Epidermal melanocyte (primary cell): ENCODE data around the gene RNGTT.
"Not testable (repeated sequence)": the region's sequence is repeated elsewhere in the genome, so short reads cannot be mapped to it uniquely, and the experiment has no call there.

Experiments used
- DNase-seq: peaks from one replicate; pipeline ENCODE4 v3.0.0; 2011; ENCODE audit warnings: low spot score; ENCODE audit not compliant: insufficient read length

RNGTT gene

DNA sequence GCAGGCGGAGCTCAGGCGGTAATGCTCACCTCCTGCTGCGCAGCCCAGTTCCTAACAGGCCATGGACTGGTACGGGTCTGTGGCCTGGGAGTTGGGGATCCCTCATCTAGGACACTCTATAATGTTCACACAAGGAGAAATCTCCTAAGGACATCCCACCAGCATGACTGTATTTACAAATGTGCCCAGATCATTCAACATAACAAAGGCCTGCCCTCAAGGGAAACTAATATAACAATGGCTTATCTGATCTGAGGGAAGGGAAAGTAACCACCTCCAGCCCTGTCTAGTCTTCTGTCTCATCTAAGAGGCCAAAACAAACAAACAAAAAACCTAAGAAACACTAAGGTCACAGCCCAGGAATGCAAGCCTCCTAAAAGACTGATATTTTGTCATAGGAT, 232.8 kb downstream of the RNGTT start:
- DNase-seq, result no peak

GRCh38 chr6:88728756-88729155, 234.7 kb downstream of the RNGTT start:
- no peak for DNase-seq

- DNase-seq, result not testable (repeated sequence)
Measured at GRCh38 chr6:88726409-88726808, 237.0 kb downstream of the RNGTT start.

GRCh38 chr6:88725111-88725975, 238.1 kb downstream of the RNGTT start:
- no peak for DNase-seq

DNA sequence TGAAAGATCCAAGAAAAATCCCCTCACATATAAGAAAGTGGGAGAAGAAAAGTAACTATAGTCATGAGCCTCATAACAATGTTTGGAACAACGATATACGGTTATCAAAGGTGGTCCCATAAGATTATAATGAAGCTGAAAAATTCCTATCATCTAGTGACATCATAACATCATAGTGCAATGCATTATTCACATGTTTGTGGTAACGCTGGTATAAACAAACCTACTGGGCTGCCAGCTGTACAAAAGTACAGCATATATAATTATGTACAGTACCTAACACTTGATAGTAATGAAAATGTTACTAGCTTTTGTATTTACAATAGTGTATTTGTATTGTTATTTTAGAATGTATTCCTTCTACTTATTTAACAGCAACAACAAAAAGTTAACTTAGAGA, 240.7 kb downstream of the RNGTT start:
- no peak for DNase-seq

GRCh38 chr6:88716399-88716798, 247.0 kb downstream of the RNGTT start:
- DNase-seq, result not testable (repeated sequence)

DNA sequence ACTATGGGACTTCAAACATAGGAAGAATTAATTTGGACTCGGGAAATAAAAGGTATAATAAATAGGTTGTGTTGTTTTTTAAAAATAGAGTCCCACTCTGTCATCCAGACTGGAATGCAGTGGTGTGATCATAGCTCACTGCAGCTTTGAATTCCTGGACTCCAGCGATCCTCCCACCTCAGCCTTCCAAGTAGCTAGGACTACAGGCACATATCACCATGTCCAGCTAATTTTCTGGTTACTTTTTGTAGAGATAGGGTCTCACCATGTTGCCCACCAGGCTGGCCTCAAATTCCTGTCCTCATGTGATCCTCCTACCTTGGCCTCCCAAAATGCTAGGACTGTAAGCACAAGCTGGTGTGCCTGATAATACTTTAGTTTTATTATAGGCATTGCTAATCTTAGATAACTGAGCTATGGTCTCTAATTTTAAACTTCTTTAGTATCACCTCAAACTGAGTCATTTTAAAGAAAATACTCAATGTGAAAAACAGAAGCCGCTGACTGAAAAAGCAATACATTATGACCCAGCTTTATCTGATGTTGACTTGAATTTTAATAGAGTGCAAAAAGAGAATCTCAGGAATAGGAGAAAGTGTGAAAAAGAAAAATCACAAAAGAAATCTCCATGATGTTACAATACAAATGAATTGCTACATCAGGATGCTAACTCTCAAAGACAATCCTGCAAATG, 251.0 kb downstream of the RNGTT start:
- no peak for DNase-seq

DNA sequence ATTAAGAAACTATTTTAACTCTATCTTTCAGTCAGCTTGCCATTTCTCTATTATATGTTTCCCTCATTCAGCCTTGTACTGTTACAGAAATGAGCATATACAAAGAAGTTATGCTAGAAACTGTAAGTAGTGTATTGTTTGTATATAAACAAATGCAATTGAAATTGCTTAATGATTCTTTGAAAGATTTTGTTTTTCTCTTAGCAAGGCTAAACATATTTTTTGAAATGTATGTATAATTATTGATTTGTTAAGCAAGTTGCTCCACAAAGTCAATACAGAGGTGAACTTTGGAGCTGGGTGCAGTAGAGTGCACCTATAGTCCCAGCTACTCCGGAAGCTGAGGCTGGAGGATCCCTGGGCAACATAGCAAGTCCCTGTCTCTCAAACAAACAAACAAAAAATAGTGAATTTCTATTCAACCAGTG, 253.6 kb downstream of the RNGTT start:
- DNase-seq, result no peak

GRCh38 chr6:88708197-88708744, 255.1 kb downstream of the RNGTT start:
- DNase-seq, result no peak

- no peak for DNase-seq
Measured at GRCh38 chr6:88705601-88706000, 257.8 kb downstream of the RNGTT start.

DNA sequence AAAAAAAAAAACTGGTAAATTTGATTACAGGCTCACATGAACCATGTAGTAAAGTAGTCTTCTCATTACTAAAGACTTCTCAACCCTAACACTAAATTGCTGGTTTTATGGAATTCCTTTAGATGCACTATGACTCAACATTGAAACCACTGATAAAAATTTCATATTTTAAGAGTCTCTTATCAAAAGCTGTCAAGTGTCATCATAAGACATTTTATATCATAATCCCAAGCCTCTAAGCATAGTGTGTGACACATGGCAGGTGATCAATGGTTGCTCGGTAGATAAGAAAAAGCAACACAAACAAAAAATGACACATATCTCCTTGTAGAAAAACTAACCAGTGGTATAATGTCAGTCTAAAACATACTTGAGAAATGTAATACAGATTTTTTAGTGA, 258.4 kb downstream of the RNGTT start:
- no peak for DNase-seq

DNA sequence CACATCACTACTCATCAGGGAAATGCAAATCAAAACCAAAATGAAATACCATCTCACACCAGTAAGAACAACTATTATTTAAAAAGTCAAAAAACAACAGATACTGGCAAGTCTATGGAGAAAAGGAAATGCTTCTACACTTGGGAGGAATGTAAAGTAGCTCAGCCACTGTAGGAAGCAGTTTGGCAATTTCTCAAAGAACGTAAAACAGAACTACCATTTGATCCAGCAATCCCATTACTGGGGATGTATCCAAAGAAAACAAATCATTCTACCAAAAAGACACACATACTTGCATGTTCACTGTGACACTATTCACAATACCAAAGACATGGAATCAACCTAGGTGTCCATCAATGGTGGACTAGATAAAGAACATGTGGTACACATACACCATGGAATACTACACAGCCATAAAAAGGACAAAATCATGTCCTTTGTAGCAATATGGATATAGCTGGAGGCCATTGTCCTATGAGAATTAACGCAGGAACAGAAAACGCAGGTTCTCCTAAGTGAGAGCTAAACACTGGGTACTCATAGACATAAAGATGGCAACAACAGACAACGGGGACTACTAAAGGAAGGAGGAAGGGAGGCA, 260.4 kb downstream of the RNGTT start:
- no peak for DNase-seq

DNA sequence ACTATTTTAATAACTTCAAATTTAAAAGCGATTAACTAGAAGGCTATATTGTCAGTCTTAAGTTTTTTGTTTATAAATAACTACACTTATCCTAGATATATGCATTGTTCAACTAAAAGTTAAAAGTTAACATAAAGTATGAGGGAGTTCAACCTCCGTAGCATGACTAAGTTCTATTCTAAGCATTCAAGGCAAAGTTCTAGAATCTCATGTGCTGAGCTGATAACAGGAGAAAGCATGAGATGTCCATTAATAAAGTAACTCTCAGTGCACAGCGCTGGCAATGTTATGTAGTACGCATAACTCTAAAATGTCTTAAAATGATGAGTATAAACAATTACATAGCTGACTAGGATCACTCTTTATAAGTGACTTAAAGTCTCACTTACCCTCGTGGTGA, 264.8 kb downstream of the RNGTT start:
- DNase-seq, result no peak

GRCh38 chr6:88695937-88696336, 267.5 kb downstream of the RNGTT start:
- no peak for DNase-seq

- no peak for DNase-seq
Measured at GRCh38 chr6:88683734-88684133, 279.7 kb downstream of the RNGTT start.

DNA sequence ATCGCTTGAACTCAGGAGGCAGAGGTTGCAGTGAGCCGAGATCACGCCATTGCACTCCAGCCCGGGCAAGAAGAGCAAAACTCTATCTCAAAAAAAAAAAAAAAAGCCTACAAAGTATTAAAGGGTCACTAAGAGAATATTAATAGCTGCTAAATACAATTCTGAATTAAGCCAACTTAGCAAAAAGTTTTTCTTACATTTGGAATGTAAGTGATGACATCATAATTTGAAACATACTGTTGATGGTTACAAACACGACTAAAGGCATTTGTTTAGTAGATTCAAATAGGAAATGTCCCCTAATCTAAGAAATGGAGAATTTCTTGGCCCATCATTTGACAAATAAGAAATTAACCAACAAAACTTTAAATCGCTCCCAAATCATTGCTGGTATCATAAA, 282.8 kb downstream of the RNGTT start:
- DNase-seq, result no peak

GRCh38 chr6:88679841-88680240, 283.6 kb downstream of the RNGTT start:
- no peak for DNase-seq

- DNase-seq, result no peak
Measured at GRCh38 chr6:88677356-88677755, 286.1 kb downstream of the RNGTT start.

DNA sequence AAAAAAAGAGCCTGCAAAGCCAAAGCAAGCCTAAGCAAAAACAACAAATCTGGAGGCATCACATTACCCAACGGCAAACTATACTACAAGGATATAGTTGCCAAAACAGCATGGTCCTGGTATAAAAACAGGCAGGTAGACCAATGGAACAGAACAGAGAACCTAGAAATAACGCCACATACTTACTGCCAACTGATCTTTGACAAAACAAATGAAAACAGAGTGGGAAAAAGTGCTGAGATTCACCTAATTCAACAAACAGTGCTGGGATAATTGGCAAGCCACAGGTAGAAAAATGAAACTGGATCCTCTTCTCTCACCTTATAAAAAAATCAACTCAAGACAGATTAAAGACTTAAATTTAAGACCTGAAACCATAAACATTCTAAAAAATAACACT, 291.8 kb downstream of the RNGTT start:
- no peak for DNase-seq

GRCh38 chr6:88670369-88670768, 293.0 kb downstream of the RNGTT start:
- DNase-seq, result no peak

- DNase-seq, result no peak
Measured at GRCh38 chr6:88669475-88669874, 293.9 kb downstream of the RNGTT start.

DNA sequence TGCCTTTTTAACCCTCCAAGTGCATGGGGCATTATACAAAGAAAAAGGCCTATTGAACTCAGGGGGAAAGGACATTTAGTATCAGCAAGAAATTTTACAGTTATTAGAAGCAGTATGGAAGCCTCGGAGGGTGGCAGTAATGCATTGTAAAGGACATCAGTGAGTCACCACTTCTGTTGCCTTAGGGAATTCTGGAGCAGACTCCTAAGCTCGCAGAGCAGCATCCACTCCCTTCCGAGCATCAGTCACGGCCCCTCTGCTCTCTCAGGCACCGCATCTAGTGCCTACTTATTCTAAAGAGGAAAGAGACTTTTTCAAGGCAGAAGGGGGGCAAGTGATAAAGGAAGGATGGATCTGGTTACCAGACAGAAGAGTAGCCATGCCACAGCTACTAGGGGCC, 296.5 kb downstream of the RNGTT start:
- no peak for DNase-seq
